Body of pancreas (tissue), 4 donors: ENCODE data around the gene HOXA6. TPM values are rescaled to one million over a fixed set of nuclear protein-coding genes. Genes with fewer than 3 reads are reported as not detected.

Experiments used
- ATAC-seq: fragments of 150-250 bp; one replicate; pipeline ENCODE4 v1.9.1; 2016
- DNase-seq, 4 donors: peaks; one replicate each; pipeline ENCODE4 v3.0.0-alpha.2; 2019
- H3K27ac ChIP-seq, 4 donors: fragments of 200-600 bp; sonication (generic); 1 replicate in 3 of 4; 2 replicates in 1 of 4; pipeline versions ENCODE4 v1.5.1 to v1.6.1; 2016 to 2019; ENCODE audit warnings: mild to moderate bottlenecking in 1 of 4, mixed read lengths in 1 of 4, moderate library complexity in 1 of 4
- H3K27me3 ChIP-seq, 2 donors: fragments of 200-600 bp; sonication (generic); one replicate each; pipeline ENCODE4 v1.6.0; 2016; ENCODE audit warnings: mild to moderate bottlenecking in 1 of 2
- H3K36me3 ChIP-seq, 2 donors: fragments of 200-600 bp; sonication (generic); replicated peaks in 1 of 2; 2 replicates each; pipeline ENCODE4 v1.5.1; 2016; ENCODE audit warnings: low read depth in 2 of 2; ENCODE audit not compliant: insufficient read depth in 1 of 2
- H3K4me1 ChIP-seq: fragments of 200-600 bp; sonication (generic); one replicate; pipeline ENCODE4 v1.6.0; 2016
- H3K4me3 ChIP-seq, 2 donors: fragments of 200-600 bp; sonication (generic); 1 replicate in 1 of 2; 2 replicates in 1 of 2; pipeline ENCODE4 v1.5.1; 2016 to 2019
- H3K9me3 ChIP-seq, 3 donors: fragments of 200-600 bp; sonication (generic); 1 replicate in 2 of 3; 2 replicates in 1 of 3; pipeline ENCODE4 v1.5.1; 2016
- CTCF ChIP-seq, 7 experiments: fragments of 450-650 bp in 4 of 7; fragments of 200-600 bp in 3 of 7; sonication (generic) in 3 of 7; IDR thresholded peaks; one replicate each; pipeline ENCODE4 v1.5.1; 2016 to 2019; ENCODE audit warnings: antibody characterized with exemption in 7 of 7
- POLR2A ChIP-seq, 3 donors: fragments of 450-650 bp; IDR thresholded peaks; one replicate each; pipeline ENCODE4 v1.6.1; 2016; ENCODE audit warnings: antibody characterized with exemption in 3 of 3, mild to moderate bottlenecking in 2 of 3
- WGBS, 2 donors: methylation state at CpG; one replicate each; pipeline ENCODE4 v1.1.5; 2017; 5-methylcytosine and 5-hydroxymethylcytosine counted together
- intact Hi-C: fragments of 100-400 bp; cut with DNase I; formaldehyde crosslinking; loops from one replicate; pipeline ENCODE4 v1.15.1; 2023
- total RNA-seq, 2 donors: library from RNA; depleted of rRNA; stranded (reverse); fragments of >200 nt; gene quantifications; one replicate each; pipeline ENCODE4 v1.1.0, GENCODE V29; 2016

HOXA6 gene
- total RNA-seq, 2 donors from 2014 or later = not detected

GRCh38 chr7:27183682-27184336 lies 36.2 kb upstream of the HOXA6 start:
- peaks cover 58% of the 10 kb centered on the region for H3K4me1 ChIP-seq

GRCh38 chr7:27182861-27183681 lies 35.5 kb upstream of the HOXA6 start:
- Histone ChIP-seq H3K4me3 (no peak overlapping the region), H3K4me1 (peaks cover 51% of the 10 kb centered on the region), H3K36me3 (no peaks in the 10 kb centered on the region), H3K9me3 (no peaks in the 10 kb centered on the region), H3K27ac (no peak overlapping the region), H3K27me3 (peaks cover 14 to 77% of the 10 kb centered on the region in 2 donors)
- intact Hi-C loops = no loop called here
- TF ChIP-seq POLR2A (IDR thresholded peaks at IDR 0.05) = no peak
- TF ChIP-seq CTCF (IDR thresholded peaks at IDR 0.05) = no peak
- ATAC-seq = no peak
- peak in 2 of 4 donors; percentile 8 to 10 for DNase-seq
- 9 to 12% methylated on average over 18 to 39 of the region's 39 CpGs for WGBS, 2 donors

More at GRCh38 chr7:27183682-27184336, 36.2 kb upstream of the HOXA6 start:
- H3K27me3 ChIP-seq = peaks cover 14 to 78% of the 10 kb centered on the region in 2 donors
- 7 to 9% methylated on average over 30 of the region's 30 CpGs for WGBS, 2 donors
- no peak for ATAC-seq
- intact Hi-C loops = no loop called here
- peak in 2 of 4 donors; percentile 8 to 9 for DNase-seq
- H3K36me3 ChIP-seq = no peaks in the 10 kb centered on the region
- H3K4me3 ChIP-seq = no peak overlapping the region
- no peaks in the 10 kb centered on the region for H3K9me3 ChIP-seq
- no peak for TF ChIP-seq POLR2A (IDR thresholded peaks at IDR 0.05)
- no peak for TF ChIP-seq CTCF (IDR thresholded peaks at IDR 0.05)
- no peak overlapping the region for H3K27ac ChIP-seq

GRCh38 chr7:27182285-27182841 lies 34.8 kb upstream of the HOXA6 start:
- no peaks in the 10 kb centered on the region for H3K9me3 ChIP-seq
- H3K27me3 ChIP-seq = peaks cover 14 to 73% of the 10 kb centered on the region in 2 donors
- ATAC-seq (no peak), DNase-seq (peak in 2 of 4 donors; percentile 2 to 8)
- no peak overlapping the region for H3K27ac ChIP-seq
- H3K4me3 ChIP-seq = no peak overlapping the region
- no peaks in the 10 kb centered on the region for H3K36me3 ChIP-seq
- intact Hi-C loops = no loop called here
- WGBS, 2 donors = 22 to 31% methylated on average over 4 of the region's 4 CpGs
- H3K4me1 ChIP-seq = peaks cover 45% of the 10 kb centered on the region
- TF ChIP-seq POLR2A (IDR thresholded peaks at IDR 0.05) (no peak), CTCF (IDR thresholded peaks at IDR 0.05) (no peak)

- intact Hi-C loops = no loop called here
These were observed 34.3 kb upstream of the HOXA6 start for GRCh38 chr7:27181795-27182275.

More at GRCh38 chr7:27181795-27182275, 34.3 kb upstream of the HOXA6 start:
- peaks cover 14 to 74% of the 10 kb centered on the region in 2 donors for H3K27me3 ChIP-seq
- peaks cover 45% of the 10 kb centered on the region for H3K4me1 ChIP-seq
- 35 to 59% methylated on average over 4 of the region's 4 CpGs for WGBS, 2 donors
- peak in 2 of 4 donors; percentile 7 for DNase-seq
- no peak for TF ChIP-seq POLR2A (IDR thresholded peaks at IDR 0.05)
- TF ChIP-seq CTCF (IDR thresholded peaks at IDR 0.05) = no peak
- H3K4me3 ChIP-seq = no peak overlapping the region
- H3K36me3 ChIP-seq = no peaks in the 10 kb centered on the region
- H3K27ac ChIP-seq = no peak overlapping the region
- H3K9me3 ChIP-seq = no peaks in the 10 kb centered on the region
- ATAC-seq = no peak
